Stimulated activated naive CD8-positive, alpha-beta T cell treated with anti-CD3 and anti-CD28 coated beads, Interleukin-15, amount 100 ng/mL, for 72 hours (primary cell): ENCODE data around the gene MAP3K9.

Experiments used
- ATAC-seq: fragments of 150-1000 bp; cut with Tn5 transposase; 2 replicates; pipeline ENCODE4 v1.10.0; 2021; ENCODE audit warnings: mild to moderate bottlenecking, moderate library complexity
- DNase-seq, 2 donors: peaks; one replicate each; pipeline ENCODE4 v3.0.0; 2021 to 2022
- H3K27ac Mint-ChIP-seq, 2 donors: one replicate each; pipeline ENCODE4 v1.8.0; 2022; ENCODE audit warnings: mild to moderate bottlenecking in 2 of 2, mixed read lengths in 2 of 2, moderate library complexity in 2 of 2
- H3K27me3 Mint-ChIP-seq: one replicate; pipeline ENCODE4 v1.8.0; 2022; ENCODE audit warnings: mixed read lengths
- H3K4me1 Mint-ChIP-seq: one replicate; pipeline ENCODE4 v1.8.0; 2022; ENCODE audit warnings: mild to moderate bottlenecking, mixed read lengths
- H3K4me3 Mint-ChIP-seq, 2 donors: one replicate each; pipeline ENCODE4 v1.8.0; 2022; ENCODE audit warnings: mild to moderate bottlenecking in 2 of 2, mixed read lengths in 2 of 2, moderate library complexity in 1 of 2
- H3K9me3 Mint-ChIP-seq, 2 donors: one replicate each; pipeline ENCODE4 v1.8.0; 2022; ENCODE audit warnings: mixed read lengths in 2 of 2

Gene MAP3K9

GRCh38 chr14:70828188-70828587 is 18.9 kb upstream of the MAP3K9 start:
- DNase-seq (no peak), ATAC-seq (no peak)
- H3K4me3 Mint-ChIP-seq = no peak overlapping the region
- H3K4me1 Mint-ChIP-seq = peaks cover 1% of the 10 kb centered on the region
- H3K27ac Mint-ChIP-seq = no peak overlapping the region
- H3K9me3 Mint-ChIP-seq = no peaks in the 10 kb centered on the region
- H3K27me3 Mint-ChIP-seq = peaks cover 17% of the 10 kb centered on the region

GRCh38 chr14:70827752-70828151 is 18.4 kb upstream of the MAP3K9 start:
- peaks cover 6% of the 10 kb centered on the region for H3K4me1 Mint-ChIP-seq
- H3K27me3 Mint-ChIP-seq = peaks cover 21% of the 10 kb centered on the region
- no peak overlapping the region for H3K27ac Mint-ChIP-seq
- H3K4me3 Mint-ChIP-seq = no peak overlapping the region
- no peaks in the 10 kb centered on the region for H3K9me3 Mint-ChIP-seq
- no peak for ATAC-seq
- no peak for DNase-seq

GRCh38 chr14:70827347-70827746 is 18.0 kb upstream of the MAP3K9 start:
- Mint-ChIP-seq H3K4me1 (peaks cover 10% of the 10 kb centered on the region), H3K27me3 (peaks cover 24% of the 10 kb centered on the region), H3K9me3 (no peaks in the 10 kb centered on the region), H3K27ac (no peak overlapping the region), H3K4me3 (no peak overlapping the region)
- DNase-seq (no peak), ATAC-seq (no peak)

GRCh38 chr14:70823281-70823680 is 14.0 kb upstream of the MAP3K9 start:
- H3K27ac Mint-ChIP-seq = peak overlapping the region in 1 of 2 donors; percentile 84
- peaks cover 57% of the 10 kb centered on the region for H3K27me3 Mint-ChIP-seq

GRCh38 chr14:70822530-70823185 is 13.3 kb upstream of the MAP3K9 start:
- Mint-ChIP-seq H3K4me1 (peaks cover 36% of the 10 kb centered on the region), H3K27me3 (peaks cover 57% of the 10 kb centered on the region), H3K27ac (peak overlapping the region; percentile 69 to 90), H3K9me3 (no peaks in the 10 kb centered on the region), H3K4me3 (peak overlapping the region; percentile 80 to 92)
- ATAC-seq (no peak), DNase-seq (no peak)

More at GRCh38 chr14:70823281-70823680, 14.0 kb upstream of the MAP3K9 start:
- no peak for ATAC-seq
- peaks cover 30% of the 10 kb centered on the region for H3K4me1 Mint-ChIP-seq
- H3K9me3 Mint-ChIP-seq = no peaks in the 10 kb centered on the region
- DNase-seq = no peak
- peak overlapping the region; percentile 80 to 92 for H3K4me3 Mint-ChIP-seq

GRCh38 chr14:70821584-70822529 is 12.5 kb upstream of the MAP3K9 start:
- peaks cover 57% of the 10 kb centered on the region for H3K27me3 Mint-ChIP-seq
- peak; percentile 61 for ATAC-seq
- peak overlapping the region; percentile 50 to 90 for H3K27ac Mint-ChIP-seq
- H3K9me3 Mint-ChIP-seq = no peaks in the 10 kb centered on the region
- H3K4me1 Mint-ChIP-seq = peaks cover 37% of the 10 kb centered on the region
- peak; percentile 39 to 57 for DNase-seq
- H3K4me3 Mint-ChIP-seq = peak overlapping the region; percentile 80 to 92

GRCh38 chr14:70816525-70816924 is 7.2 kb upstream of the MAP3K9 start:
- H3K27ac Mint-ChIP-seq = no peak overlapping the region
- H3K27me3 Mint-ChIP-seq = peaks cover 32% of the 10 kb centered on the region
- no peaks in the 10 kb centered on the region for H3K9me3 Mint-ChIP-seq
- ATAC-seq (no peak), DNase-seq (no peak)
- no peak overlapping the region for H3K4me3 Mint-ChIP-seq
- peaks cover 33% of the 10 kb centered on the region for H3K4me1 Mint-ChIP-seq

GRCh38 chr14:70814466-70814865 is 5.2 kb upstream of the MAP3K9 start:
- no peak for DNase-seq
- Mint-ChIP-seq H3K9me3 (no peaks in the 10 kb centered on the region), H3K4me3 (no peak overlapping the region), H3K4me1 (peaks cover 24% of the 10 kb centered on the region), H3K27ac (no peak overlapping the region), H3K27me3 (peaks cover 12% of the 10 kb centered on the region)
- no peak for ATAC-seq

GRCh38 chr14:70812124-70812818 is 3.0 kb upstream of the MAP3K9 start:
- peaks cover 16% of the 10 kb centered on the region for H3K4me1 Mint-ChIP-seq
- DNase-seq (no peak), ATAC-seq (no peak)
- no peak overlapping the region for H3K4me3 Mint-ChIP-seq
- no peak overlapping the region for H3K27ac Mint-ChIP-seq
- H3K27me3 Mint-ChIP-seq = no peaks in the 10 kb centered on the region
- H3K9me3 Mint-ChIP-seq = no peaks in the 10 kb centered on the region

- Mint-ChIP-seq H3K27me3 (no peaks in the 10 kb centered on the region), H3K4me1 (peaks cover 16% of the 10 kb centered on the region), H3K27ac (no peak overlapping the region), H3K9me3 (no peaks in the 10 kb centered on the region), H3K4me3 (no peak overlapping the region)
- ATAC-seq = no peak
- no peak for DNase-seq
These were observed 2.3 kb upstream of the MAP3K9 start for GRCh38 chr14:70811578-70811977.

- H3K4me3 Mint-ChIP-seq = no peak overlapping the region
- ATAC-seq = peak; percentile 29
- peaks cover 16% of the 10 kb centered on the region for H3K4me1 Mint-ChIP-seq
These were observed 1.7 kb upstream of the MAP3K9 start for GRCh38 chr14:70811050-70811449.

GRCh38 chr14:70810621-70811020 is 1.3 kb upstream of the MAP3K9 start:
- peaks cover 16% of the 10 kb centered on the region for H3K4me1 Mint-ChIP-seq

More at GRCh38 chr14:70811050-70811449, 1.7 kb upstream of the MAP3K9 start:
- Mint-ChIP-seq H3K27me3 (no peaks in the 10 kb centered on the region), H3K9me3 (no peaks in the 10 kb centered on the region), H3K27ac (no peak overlapping the region)
- no peak for DNase-seq

GRCh38 chr14:70808416-70809224 is 693 bp downstream of the MAP3K9 start:
- H3K9me3 Mint-ChIP-seq = no peaks in the 10 kb centered on the region
- DNase-seq (peak; percentile 40 to 45), ATAC-seq (peak; percentile 46)
- no peak overlapping the region for H3K27ac Mint-ChIP-seq
- H3K4me1 Mint-ChIP-seq = peaks cover 13% of the 10 kb centered on the region
- H3K4me3 Mint-ChIP-seq = peak overlapping the region; percentile 83 to 90
- no peaks in the 10 kb centered on the region for H3K27me3 Mint-ChIP-seq

More at GRCh38 chr14:70810621-70811020, 1.3 kb upstream of the MAP3K9 start:
- no peaks in the 10 kb centered on the region for H3K9me3 Mint-ChIP-seq
- H3K4me3 Mint-ChIP-seq = no peak overlapping the region
- DNase-seq (no peak), ATAC-seq (no peak)
- no peak overlapping the region for H3K27ac Mint-ChIP-seq
- H3K27me3 Mint-ChIP-seq = no peaks in the 10 kb centered on the region

- peak overlapping the region; percentile 42 to 52 for H3K27ac Mint-ChIP-seq
- H3K27me3 Mint-ChIP-seq = no peaks in the 10 kb centered on the region
- H3K4me1 Mint-ChIP-seq = peaks cover 16% of the 10 kb centered on the region
- peak overlapping the region; percentile 83 to 90 for H3K4me3 Mint-ChIP-seq
- peak; percentile 47 for ATAC-seq
- H3K9me3 Mint-ChIP-seq = no peaks in the 10 kb centered on the region
- DNase-seq = peak; percentile 62 to 65
These were observed 1.4 kb downstream of the MAP3K9 start for GRCh38 chr14:70807898-70808415.
